ENCODE results near the gene SEC22A.

DNA sequence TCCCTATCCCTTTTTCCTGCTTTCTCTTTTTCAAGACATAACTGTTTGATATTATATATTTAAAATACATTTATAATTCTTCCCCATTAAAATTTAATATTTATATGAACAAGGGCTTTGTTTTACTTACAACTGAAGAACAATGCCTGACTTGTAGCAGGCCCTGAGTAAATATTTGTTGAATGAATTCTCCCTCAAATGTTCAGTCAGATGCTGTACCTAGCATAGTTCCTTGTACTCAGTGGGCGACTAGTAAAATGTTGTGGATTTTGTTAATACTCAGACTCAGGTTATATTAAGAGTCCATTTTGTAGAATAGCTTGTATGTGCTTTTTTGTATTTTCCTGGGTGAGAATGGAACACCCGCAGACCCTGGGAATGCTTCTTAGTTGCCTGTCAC is 69.1 kb downstream of the SEC22A start:
- TF ChIP-seq, protein P1, sequence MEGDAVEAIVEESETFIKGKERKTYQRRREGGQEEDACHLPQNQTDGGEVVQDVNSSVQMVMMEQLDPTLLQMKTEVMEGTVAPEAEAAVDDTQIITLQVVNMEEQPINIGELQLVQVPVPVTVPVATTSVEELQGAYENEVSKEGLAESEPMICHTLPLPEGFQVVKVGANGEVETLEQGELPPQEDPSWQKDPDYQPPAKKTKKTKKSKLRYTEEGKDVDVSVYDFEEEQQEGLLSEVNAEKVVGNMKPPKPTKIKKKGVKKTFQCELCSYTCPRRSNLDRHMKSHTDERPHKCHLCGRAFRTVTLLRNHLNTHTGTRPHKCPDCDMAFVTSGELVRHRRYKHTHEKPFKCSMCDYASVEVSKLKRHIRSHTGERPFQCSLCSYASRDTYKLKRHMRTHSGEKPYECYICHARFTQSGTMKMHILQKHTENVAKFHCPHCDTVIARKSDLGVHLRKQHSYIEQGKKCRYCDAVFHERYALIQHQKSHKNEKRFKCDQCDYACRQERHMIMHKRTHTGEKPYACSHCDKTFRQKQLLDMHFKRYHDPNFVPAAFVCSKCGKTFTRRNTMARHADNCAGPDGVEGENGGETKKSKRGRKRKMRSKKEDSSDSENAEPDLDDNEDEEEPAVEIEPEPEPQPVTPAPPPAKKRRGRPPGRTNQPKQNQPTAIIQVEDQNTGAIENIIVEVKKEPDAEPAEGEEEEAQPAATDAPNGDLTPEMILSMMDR (IDR thresholded peaks at IDR 0.05; ENCODE audit: low read depth, low read length): no peak
- no peak for TF ChIP-seq POLR2A (IDR thresholded peaks at IDR 0.05; ENCODE audit: extremely low read depth, insufficient read length)
